K562 (cell line): ENCODE data around the gene PDZK1IP1. TPM values are rescaled to one million over a fixed set of nuclear protein-coding genes. Genes with fewer than 3 reads are reported as not detected.

Experiments
- CAMTA2 ChIP-seq: fragments of 250-450 bp; sonication (Bioruptor Pico); conservative IDR thresholded peaks from 2 replicates; pipeline ENCODE4 v1.5.1; 2022
- FOXM1 ChIP-seq, 2 experiments: fragments of 450-650 bp in 1 of 2; sonication (generic) in 1 of 2; formaldehyde crosslinking in 1 of 2; IDR thresholded peaks; 2 replicates each; pipeline versions ENCODE4 v1.6.1 to v1.9.0; 2017 to 2022; ENCODE audit warnings: low read depth in 2 of 2, mild to moderate bottlenecking in 2 of 2, missing genetic modification reagents in 1 of 2, moderate library complexity in 1 of 2
- GABPB1 ChIP-seq: sonication (generic); formaldehyde crosslinking; IDR thresholded peaks from 2 replicates; pipeline ENCODE4 v1.8.0; 2022; ENCODE audit warnings: mild to moderate bottlenecking, missing genetic modification reagents
- HDAC1 ChIP-seq, 2 experiments: fragments of 450-650 bp; IDR thresholded peaks; 2 replicates each; pipeline ENCODE4 v1.6.1; 2016 to 2017; ENCODE audit warnings: inconsistent platforms in 1 of 2, mild to moderate bottlenecking in 1 of 2, moderate library complexity in 1 of 2
- NFYB ChIP-seq: IDR thresholded peaks from 2 replicates; pipeline ENCODE4 v1.6.1; 2011; ENCODE audit warnings: mild to moderate bottlenecking, moderate library complexity; ENCODE audit not compliant: insufficient read length; ENCODE audit errors: extremely low read depth
- SMARCA4 ChIP-seq: fragments of 450-650 bp; IDR thresholded peaks from 2 replicates; pipeline ENCODE4 v1.6.1; 2016
- TGIF2 ChIP-seq: sonication (generic); formaldehyde crosslinking; IDR thresholded peaks from 2 replicates; pipeline ENCODE4 v1.8.1; 2022; ENCODE audit warnings: mild to moderate bottlenecking, missing genetic modification reagents, moderate library complexity
- ZBTB8A ChIP-seq: fragments of 450-650 bp; IDR thresholded peaks from 2 replicates; pipeline ENCODE4 v1.6.1; 2018; ENCODE audit warnings: mild to moderate bottlenecking, moderate library complexity; ENCODE audit not compliant: partially characterized antibody
- ZNF449 ChIP-seq: fragments of 250-450 bp; sonication (Bioruptor Pico); IDR thresholded peaks from 2 replicates; pipeline ENCODE4 v1.8.0; 2022; ENCODE audit warnings: moderate library complexity, mild to moderate bottlenecking, inconsistent platforms
- polyA plus RNA-seq, 8 experiments: library from polyadenylated mRNA; depleted of rRNA in 4 of 8; stranded (reverse) in 5 of 8; unstranded in 3 of 8; fragments of >200 nt; fragmentation: Nextera tagmentation in 2 of 8; fragmentation: Illumina TruSeq in 1 of 8; extraction: Ambion mirVana in 2 of 8; extraction: Trizol in 1 of 8; gene quantifications; 2 replicates each; pipeline versions ENCODE4 v1.2.1 to v1.2.3, GENCODE V29; 2011 to 2014; ENCODE audit warnings: inconsistent platforms in 1 of 8, missing spikeins in 1 of 8
- total RNA-seq, 7 experiments: library from RNA; depleted of rRNA in 6 of 7; stranded (reverse); fragments of >200 nt in 6 of 7; fragmentation: Illumina TruSeq in 2 of 7; extraction: Trizol in 2 of 7; gene quantifications; 2 replicates each; pipeline versions ENCODE4 v1.2.1 to v1.2.3, GENCODE V29; 2011 to 2021; ENCODE audit warnings: low replicate concordance in 1 of 7
- TF ChIP-seq, protein P1 (sequence below): fragments of 450-650 bp; IDR thresholded peaks from 2 replicates; pipeline ENCODE4 v1.6.1; 2016; ENCODE audit warnings: mild to moderate bottlenecking, moderate library complexity
- TF ChIP-seq, protein P2 (sequence below): fragments of 250-450 bp; sonication (Bioruptor Pico); IDR thresholded peaks from 2 replicates; pipeline ENCODE4 v1.5.0; 2021; ENCODE audit warnings: mild to moderate bottlenecking, moderate library complexity

The PDZK1IP1 gene
- total and polyA plus RNA-seq, 9 of the 15 experiments (the other 6 are each of a cell fraction or from before 2014, with no cell fraction given), result 0.17 to 0.68 (median 0.53) TPM; not detected in 2

GRCh38 chr1:47238935-47239592 is 49.2 kb upstream of the PDZK1IP1 start (continued):
- TF ChIP-seq, protein P1, sequence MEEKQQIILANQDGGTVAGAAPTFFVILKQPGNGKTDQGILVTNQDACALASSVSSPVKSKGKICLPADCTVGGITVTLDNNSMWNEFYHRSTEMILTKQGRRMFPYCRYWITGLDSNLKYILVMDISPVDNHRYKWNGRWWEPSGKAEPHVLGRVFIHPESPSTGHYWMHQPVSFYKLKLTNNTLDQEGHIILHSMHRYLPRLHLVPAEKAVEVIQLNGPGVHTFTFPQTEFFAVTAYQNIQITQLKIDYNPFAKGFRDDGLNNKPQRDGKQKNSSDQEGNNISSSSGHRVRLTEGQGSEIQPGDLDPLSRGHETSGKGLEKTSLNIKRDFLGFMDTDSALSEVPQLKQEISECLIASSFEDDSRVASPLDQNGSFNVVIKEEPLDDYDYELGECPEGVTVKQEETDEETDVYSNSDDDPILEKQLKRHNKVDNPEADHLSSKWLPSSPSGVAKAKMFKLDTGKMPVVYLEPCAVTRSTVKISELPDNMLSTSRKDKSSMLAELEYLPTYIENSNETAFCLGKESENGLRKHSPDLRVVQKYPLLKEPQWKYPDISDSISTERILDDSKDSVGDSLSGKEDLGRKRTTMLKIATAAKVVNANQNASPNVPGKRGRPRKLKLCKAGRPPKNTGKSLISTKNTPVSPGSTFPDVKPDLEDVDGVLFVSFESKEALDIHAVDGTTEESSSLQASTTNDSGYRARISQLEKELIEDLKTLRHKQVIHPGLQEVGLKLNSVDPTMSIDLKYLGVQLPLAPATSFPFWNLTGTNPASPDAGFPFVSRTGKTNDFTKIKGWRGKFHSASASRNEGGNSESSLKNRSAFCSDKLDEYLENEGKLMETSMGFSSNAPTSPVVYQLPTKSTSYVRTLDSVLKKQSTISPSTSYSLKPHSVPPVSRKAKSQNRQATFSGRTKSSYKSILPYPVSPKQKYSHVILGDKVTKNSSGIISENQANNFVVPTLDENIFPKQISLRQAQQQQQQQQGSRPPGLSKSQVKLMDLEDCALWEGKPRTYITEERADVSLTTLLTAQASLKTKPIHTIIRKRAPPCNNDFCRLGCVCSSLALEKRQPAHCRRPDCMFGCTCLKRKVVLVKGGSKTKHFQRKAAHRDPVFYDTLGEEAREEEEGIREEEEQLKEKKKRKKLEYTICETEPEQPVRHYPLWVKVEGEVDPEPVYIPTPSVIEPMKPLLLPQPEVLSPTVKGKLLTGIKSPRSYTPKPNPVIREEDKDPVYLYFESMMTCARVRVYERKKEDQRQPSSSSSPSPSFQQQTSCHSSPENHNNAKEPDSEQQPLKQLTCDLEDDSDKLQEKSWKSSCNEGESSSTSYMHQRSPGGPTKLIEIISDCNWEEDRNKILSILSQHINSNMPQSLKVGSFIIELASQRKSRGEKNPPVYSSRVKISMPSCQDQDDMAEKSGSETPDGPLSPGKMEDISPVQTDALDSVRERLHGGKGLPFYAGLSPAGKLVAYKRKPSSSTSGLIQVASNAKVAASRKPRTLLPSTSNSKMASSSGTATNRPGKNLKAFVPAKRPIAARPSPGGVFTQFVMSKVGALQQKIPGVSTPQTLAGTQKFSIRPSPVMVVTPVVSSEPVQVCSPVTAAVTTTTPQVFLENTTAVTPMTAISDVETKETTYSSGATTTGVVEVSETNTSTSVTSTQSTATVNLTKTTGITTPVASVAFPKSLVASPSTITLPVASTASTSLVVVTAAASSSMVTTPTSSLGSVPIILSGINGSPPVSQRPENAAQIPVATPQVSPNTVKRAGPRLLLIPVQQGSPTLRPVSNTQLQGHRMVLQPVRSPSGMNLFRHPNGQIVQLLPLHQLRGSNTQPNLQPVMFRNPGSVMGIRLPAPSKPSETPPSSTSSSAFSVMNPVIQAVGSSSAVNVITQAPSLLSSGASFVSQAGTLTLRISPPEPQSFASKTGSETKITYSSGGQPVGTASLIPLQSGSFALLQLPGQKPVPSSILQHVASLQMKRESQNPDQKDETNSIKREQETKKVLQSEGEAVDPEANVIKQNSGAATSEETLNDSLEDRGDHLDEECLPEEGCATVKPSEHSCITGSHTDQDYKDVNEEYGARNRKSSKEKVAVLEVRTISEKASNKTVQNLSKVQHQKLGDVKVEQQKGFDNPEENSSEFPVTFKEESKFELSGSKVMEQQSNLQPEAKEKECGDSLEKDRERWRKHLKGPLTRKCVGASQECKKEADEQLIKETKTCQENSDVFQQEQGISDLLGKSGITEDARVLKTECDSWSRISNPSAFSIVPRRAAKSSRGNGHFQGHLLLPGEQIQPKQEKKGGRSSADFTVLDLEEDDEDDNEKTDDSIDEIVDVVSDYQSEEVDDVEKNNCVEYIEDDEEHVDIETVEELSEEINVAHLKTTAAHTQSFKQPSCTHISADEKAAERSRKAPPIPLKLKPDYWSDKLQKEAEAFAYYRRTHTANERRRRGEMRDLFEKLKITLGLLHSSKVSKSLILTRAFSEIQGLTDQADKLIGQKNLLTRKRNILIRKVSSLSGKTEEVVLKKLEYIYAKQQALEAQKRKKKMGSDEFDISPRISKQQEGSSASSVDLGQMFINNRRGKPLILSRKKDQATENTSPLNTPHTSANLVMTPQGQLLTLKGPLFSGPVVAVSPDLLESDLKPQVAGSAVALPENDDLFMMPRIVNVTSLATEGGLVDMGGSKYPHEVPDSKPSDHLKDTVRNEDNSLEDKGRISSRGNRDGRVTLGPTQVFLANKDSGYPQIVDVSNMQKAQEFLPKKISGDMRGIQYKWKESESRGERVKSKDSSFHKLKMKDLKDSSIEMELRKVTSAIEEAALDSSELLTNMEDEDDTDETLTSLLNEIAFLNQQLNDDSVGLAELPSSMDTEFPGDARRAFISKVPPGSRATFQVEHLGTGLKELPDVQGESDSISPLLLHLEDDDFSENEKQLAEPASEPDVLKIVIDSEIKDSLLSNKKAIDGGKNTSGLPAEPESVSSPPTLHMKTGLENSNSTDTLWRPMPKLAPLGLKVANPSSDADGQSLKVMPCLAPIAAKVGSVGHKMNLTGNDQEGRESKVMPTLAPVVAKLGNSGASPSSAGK, result no peak
- TF ChIP-seq ZBTB8A, result no peak
- TF ChIP-seq, protein P2, sequence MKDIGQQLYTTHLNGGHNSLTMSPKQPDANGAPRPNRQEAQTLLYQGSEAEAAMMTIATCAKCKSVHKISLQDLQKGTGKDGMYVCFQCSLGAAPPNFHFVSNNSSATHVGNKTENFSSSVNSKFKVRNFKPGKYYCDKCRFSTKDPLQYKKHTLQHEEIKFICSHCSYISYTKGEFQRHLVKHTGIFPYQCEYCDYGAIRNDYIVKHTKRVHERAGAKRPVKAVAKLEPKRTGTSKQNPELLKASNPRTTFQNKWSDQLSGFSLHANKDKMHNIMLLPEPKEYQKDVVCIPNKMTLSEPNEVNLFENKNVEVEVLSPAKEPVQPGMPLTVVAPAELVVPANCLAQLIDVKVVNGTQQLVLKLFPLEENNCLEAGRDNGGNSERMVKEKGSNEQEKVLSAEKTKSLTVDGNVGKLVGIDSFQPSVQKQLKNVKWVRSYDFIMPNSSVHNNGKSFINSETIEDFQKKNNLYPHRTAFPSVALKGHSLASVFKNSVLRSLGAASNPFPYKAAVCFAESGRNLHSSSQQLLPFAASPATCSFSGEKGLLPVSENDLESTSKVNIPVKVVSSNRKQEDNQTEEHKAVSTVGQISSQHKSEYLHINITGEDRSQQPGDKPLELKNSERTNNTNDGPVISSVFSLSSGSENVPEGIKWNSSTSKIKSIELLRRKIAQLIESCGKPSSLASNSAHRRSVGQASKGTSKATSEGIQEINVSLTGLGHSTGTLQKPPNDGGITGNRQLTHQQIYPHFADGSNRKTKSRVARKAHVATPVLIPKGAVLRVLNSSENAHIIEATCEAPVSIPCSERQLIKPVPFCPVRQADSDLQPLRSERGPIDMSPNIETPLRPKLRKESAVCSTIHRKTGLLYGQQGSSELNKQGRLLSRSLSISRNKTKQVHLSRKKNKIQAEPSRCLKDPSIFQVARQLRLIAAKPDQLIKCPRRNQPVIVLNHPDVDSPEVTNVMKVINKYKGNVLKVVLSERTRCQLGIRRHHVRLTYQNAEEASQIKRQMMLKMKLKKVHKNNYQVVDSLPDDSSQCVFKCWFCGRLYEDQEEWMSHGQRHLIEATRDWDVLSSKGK, result no peak
- peak in 1 of 2 experiments; percentile 51; a peak in 2 of 4 replicates for TF ChIP-seq HDAC1 (IDR thresholded peaks at IDR 0.05)
- TF ChIP-seq NFYB, result no peak
- TF ChIP-seq ZNF449 (CRISPR knock-in tag), result no peak
- no peak for TF ChIP-seq CAMTA2 (CRISPR knock-in tag)
- TF ChIP-seq TGIF2 (CRISPR knock-in tag), result no peak
- TF ChIP-seq GABPB1 (CRISPR knock-in tag), result no peak
- peak; percentile 72 for TF ChIP-seq SMARCA4
- TF ChIP-seq FOXM1 (IDR thresholded peaks at IDR 0.05; ENCODE audit: low read depth), result no peak
- TF ChIP-seq FOXM1 (CRISPR knock-in tag; IDR thresholded peaks at IDR 0.05; ENCODE audit: low read depth), result no peak
